ENCODE data around the gene SLC16A12.
"Not testable (repeated sequence)": the region's sequence is repeated elsewhere in the genome, so short reads cannot be mapped to it uniquely, and the experiment has no call there.

SLC16A12 gene

GRCh38 chr10:89391907-89392756, 143.3 kb downstream of the SLC16A12 start, which contains the start of gene IFIT1:
TSS of gene IFIT1 (plus strand) at chr10:89392623. CDS start at chr10:89392713, 90 bp downstream.
- FAIRE-seq = no peak

GRCh38 chr10:89391226-89391576, 144.2 kb downstream of the SLC16A12 start:
- not testable (repeated sequence) for FAIRE-seq; DNase-seq (ENCODE audit: low spot score)

More at GRCh38 chr10:89391907-89392756, 143.3 kb downstream of the SLC16A12 start, which contains the start of gene IFIT1:
- DNase-seq (ENCODE audit: low spot score) = peak; percentile 76

- DNase-seq (ENCODE audit: low spot score) (no peak), FAIRE-seq (no peak)
Observed at GRCh38 chr10:89390476-89391225, 144.7 kb downstream of the SLC16A12 start.

GRCh38 chr10:89389254-89389653, 146.1 kb downstream of the SLC16A12 start:
- DNase-seq (ENCODE audit: low spot score) (no peak), FAIRE-seq (no peak)

- DNase-seq (ENCODE audit: low spot score) (no peak), FAIRE-seq (no peak)
Observed at GRCh38 chr10:89388806-89389205, 146.6 kb downstream of the SLC16A12 start.

- DNase-seq (ENCODE audit: low spot score) = no peak
- FAIRE-seq = no peak
Observed at GRCh38 chr10:89384474-89385340, 150.7 kb downstream of the SLC16A12 start.

GRCh38 chr10:89382757-89383156, 152.6 kb downstream of the SLC16A12 start:
- FAIRE-seq (no peak), DNase-seq (ENCODE audit: low spot score) (no peak)
